SK-N-SH treated with all-trans-retinoic acid at 6 μM for 48 hours (cell line): Measurements from ENCODE around the gene FAM114A1.

Experiments used
- ARNTL ChIP-seq: fragments of 450-650 bp; formaldehyde crosslinking; IDR thresholded peaks from 2 replicates; pipeline ENCODE4 v1.5.0; 2020; ENCODE audit warnings: low read depth, mild to moderate bottlenecking, moderate library complexity, borderline replicate concordance
- CREB5 ChIP-seq: fragments of 250-450 bp; sonication (Bioruptor Pico); IDR thresholded peaks from 2 replicates; pipeline ENCODE4 v1.5.1; 2020; ENCODE audit warnings: low read depth, mild to moderate bottlenecking, moderate library complexity
- CSDC2 ChIP-seq: fragments of 250-450 bp; sonication (Bioruptor Pico); IDR thresholded peaks from 2 replicates; pipeline ENCODE4 v1.5.0; 2020; ENCODE audit warnings: mild to moderate bottlenecking, moderate library complexity
- PATZ1 ChIP-seq: fragments of 250-450 bp; sonication (Bioruptor Pico); IDR thresholded peaks from 2 replicates; pipeline ENCODE4 v1.8.0; 2020; ENCODE audit warnings: mild to moderate bottlenecking, moderate library complexity, borderline replicate concordance
- RARB ChIP-seq: fragments of 250-450 bp; sonication (Bioruptor Pico); IDR thresholded peaks from 2 replicates; pipeline ENCODE4 v1.8.0; 2021; ENCODE audit warnings: mild to moderate bottlenecking, moderate library complexity
- TCF4 ChIP-seq: fragments of 250-450 bp; sonication (Bioruptor Pico); IDR thresholded peaks from 2 replicates; pipeline ENCODE4 v1.8.0; 2021; ENCODE audit warnings: mild to moderate bottlenecking, moderate library complexity, borderline replicate concordance
- ZC3H10 ChIP-seq: fragments of 250-450 bp; sonication (Bioruptor Pico); IDR thresholded peaks from 2 replicates; pipeline ENCODE4 v1.5.1; 2021; ENCODE audit warnings: mild to moderate bottlenecking, moderate library complexity
- ZFP3 ChIP-seq: fragments of 250-450 bp; sonication (Bioruptor Pico); IDR thresholded peaks from 2 replicates; pipeline ENCODE4 v1.5.0; 2020; ENCODE audit warnings: mild to moderate bottlenecking, moderate library complexity
- ZNF70 ChIP-seq: fragments of 450-650 bp; formaldehyde crosslinking; IDR thresholded peaks from 2 replicates; pipeline ENCODE4 v1.5.0; 2020; ENCODE audit warnings: mild to moderate bottlenecking, moderate library complexity
- TF ChIP-seq, protein P1 (sequence below): fragments of 250-450 bp; sonication (Bioruptor Pico); IDR thresholded peaks from 2 replicates; pipeline ENCODE4 v1.8.0; 2021; ENCODE audit warnings: low read depth, mild to moderate bottlenecking, moderate library complexity, borderline replicate concordance

DNA sequence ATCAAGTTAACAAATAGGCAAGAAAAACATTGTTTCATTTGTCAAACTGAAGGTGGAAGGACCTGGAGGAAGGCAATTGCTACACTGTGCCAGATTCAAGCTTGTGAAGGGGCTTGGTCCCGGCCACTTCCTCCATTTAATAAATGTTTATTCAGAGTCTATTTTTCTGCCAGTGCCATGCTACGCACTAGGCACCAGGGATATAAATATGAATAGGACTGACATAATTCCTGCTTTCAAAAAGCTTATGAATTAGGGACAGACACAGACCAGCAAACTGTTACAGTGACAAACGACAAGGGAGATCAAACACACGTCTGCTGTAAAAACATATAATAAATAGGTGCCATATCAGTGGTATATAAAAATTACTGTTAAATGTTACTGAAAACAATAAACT, 11.6 kb upstream of the FAM114A1 start:
- TF ChIP-seq ZFP3 (CRISPR knock-in tag) (no peak), ZNF70 (CRISPR knock-in tag) (no peak), CSDC2 (CRISPR knock-in tag) (no peak), PATZ1 (CRISPR knock-in tag) (no peak), ARNTL (CRISPR knock-in tag) (no peak), ZC3H10 (CRISPR knock-in tag) (no peak), RARB (CRISPR knock-in tag) (no peak), CREB5 (CRISPR knock-in tag) (no peak), TCF4 (no peak)
- TF ChIP-seq, protein P1, sequence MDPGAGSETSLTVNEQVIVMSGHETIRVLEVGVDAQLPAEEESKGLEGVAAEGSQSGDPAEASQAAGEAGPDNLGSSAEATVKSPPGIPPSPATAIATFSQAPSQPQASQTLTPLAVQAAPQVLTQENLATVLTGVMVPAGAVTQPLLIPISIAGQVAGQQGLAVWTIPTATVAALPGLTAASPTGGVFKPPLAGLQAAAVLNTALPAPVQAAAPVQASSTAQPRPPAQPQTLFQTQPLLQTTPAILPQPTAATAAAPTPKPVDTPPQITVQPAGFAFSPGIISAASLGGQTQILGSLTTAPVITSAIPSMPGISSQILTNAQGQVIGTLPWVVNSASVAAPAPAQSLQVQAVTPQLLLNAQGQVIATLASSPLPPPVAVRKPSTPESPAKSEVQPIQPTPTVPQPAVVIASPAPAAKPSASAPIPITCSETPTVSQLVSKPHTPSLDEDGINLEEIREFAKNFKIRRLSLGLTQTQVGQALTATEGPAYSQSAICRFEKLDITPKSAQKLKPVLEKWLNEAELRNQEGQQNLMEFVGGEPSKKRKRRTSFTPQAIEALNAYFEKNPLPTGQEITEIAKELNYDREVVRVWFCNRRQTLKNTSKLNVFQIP = no peak
